Stomach (tissue), 4 donors: Measurements from ENCODE around the gene MED12L.

Experiments
- POLR2A ChIP-seq, 4 donors: fragments of 450-650 bp; IDR thresholded peaks; one replicate each; pipeline ENCODE4 v1.6.1; 2016; ENCODE audit warnings: antibody characterized with exemption in 4 of 4, control low read depth in 2 of 4, mild to moderate bottlenecking in 1 of 4, moderate library complexity in 1 of 4
- POLR2AphosphoS5 ChIP-seq, 3 donors: sonication (generic); formaldehyde crosslinking; IDR thresholded peaks; one replicate each; pipeline ENCODE4 v1.6.1; 2016; ENCODE audit warnings: antibody characterized with exemption in 3 of 3
- TF ChIP-seq, protein P1 (sequence below), 7 experiments: fragments of 450-650 bp in 4 of 7; fragments of 200-600 bp in 3 of 7; sonication (generic) in 3 of 7; IDR thresholded peaks; one replicate each; pipeline ENCODE4 v1.5.1; 2016 to 2019; ENCODE audit warnings: antibody characterized with exemption in 7 of 7, control low read depth in 2 of 7, mild to moderate bottlenecking in 1 of 7

DNA sequence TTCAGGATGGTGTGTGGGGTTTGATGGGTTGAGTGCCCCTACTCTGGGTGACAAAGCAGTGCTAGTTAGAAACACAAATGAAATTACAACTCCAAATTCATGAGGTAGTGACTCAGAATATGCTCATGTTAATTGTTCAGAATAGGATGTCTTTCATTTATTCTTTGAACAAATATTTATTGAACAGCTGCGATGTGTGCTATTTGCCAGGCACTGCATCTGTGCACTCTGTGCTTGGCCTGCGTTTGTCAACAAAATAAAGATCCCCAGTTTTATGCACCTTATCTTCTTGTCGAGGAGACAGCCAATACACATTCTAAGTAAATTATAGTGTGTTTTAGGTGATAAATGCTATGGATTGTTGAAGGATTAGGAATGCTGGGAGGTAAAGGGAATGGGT lies 27.3 kb downstream of the MED12L start:
- TF ChIP-seq POLR2AphosphoS5 (IDR thresholded peaks at IDR 0.05) (no peak), POLR2A (IDR thresholded peaks at IDR 0.05) (no peak)
- TF ChIP-seq, protein P1, sequence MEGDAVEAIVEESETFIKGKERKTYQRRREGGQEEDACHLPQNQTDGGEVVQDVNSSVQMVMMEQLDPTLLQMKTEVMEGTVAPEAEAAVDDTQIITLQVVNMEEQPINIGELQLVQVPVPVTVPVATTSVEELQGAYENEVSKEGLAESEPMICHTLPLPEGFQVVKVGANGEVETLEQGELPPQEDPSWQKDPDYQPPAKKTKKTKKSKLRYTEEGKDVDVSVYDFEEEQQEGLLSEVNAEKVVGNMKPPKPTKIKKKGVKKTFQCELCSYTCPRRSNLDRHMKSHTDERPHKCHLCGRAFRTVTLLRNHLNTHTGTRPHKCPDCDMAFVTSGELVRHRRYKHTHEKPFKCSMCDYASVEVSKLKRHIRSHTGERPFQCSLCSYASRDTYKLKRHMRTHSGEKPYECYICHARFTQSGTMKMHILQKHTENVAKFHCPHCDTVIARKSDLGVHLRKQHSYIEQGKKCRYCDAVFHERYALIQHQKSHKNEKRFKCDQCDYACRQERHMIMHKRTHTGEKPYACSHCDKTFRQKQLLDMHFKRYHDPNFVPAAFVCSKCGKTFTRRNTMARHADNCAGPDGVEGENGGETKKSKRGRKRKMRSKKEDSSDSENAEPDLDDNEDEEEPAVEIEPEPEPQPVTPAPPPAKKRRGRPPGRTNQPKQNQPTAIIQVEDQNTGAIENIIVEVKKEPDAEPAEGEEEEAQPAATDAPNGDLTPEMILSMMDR (IDR thresholded peaks at IDR 0.05) = no peak
